ENCODE measurements around the gene KRT23. TPM values are rescaled to one million over a fixed set of nuclear protein-coding genes. Genes with fewer than 3 reads are reported as not detected.

The KRT23 gene
- total RNA-seq, 1 donor from 2014 or later, result 1.1 TPM

DNA sequence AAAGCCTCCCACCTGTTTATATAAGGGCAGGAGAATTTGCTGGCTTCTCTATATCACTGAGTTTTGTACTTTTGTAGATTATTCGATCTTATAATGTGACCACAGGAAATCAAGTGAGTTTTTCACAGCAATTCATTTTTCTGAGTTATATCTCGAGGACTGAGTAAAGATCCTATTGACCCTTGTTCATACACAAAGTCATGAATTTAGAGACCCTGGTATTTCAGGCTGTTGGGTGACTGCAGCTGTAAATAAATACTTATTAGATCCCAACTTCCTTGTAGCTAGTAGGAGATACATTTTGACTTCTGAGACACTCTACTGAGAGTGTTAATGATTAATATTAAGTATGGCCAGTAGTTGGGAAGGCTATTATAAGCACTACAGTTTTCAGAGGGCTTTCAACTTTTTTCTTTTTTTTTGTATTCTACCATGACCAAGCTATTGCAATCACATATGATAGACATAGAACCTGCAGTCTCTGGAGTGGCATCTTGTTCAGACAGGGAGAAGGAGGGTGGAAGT, 49.2 kb downstream of the KRT23 start:
- DNase-seq (no peak), ATAC-seq (no peak)
- no peak for TF ChIP-seq CTCF (IDR thresholded peaks at IDR 0.05)

GRCh38 chr17:40886090-40886489, 51.4 kb downstream of the KRT23 start:
- Histone ChIP-seq H3K27me3 (peaks cover 18% of the 10 kb centered on the region), H3K36me3 (no peaks in the 10 kb centered on the region)
- intact Hi-C loops (cut with DNase I), result no loop called here

More for the DNA sequence above, 49.2 kb downstream of the KRT23 start:
- Histone ChIP-seq H3K4me1 (no peaks in the 10 kb centered on the region), H3K27ac (no peak overlapping the region), H3K4me3 (no peak overlapping the region), H3K9me3 (no peaks in the 10 kb centered on the region), H3K36me3 (no peaks in the 10 kb centered on the region), H3K27me3 (peaks cover 18% of the 10 kb centered on the region)
- intact Hi-C loops (cut with DNase I), result no loop called here

GRCh38 chr17:40884708-40885512, 52.5 kb downstream of the KRT23 start, which contains the start of gene KRT20:
Gene KRT20 (minus strand): TSS chr17:40885242. CDS start chr17:40885185, 57 bp downstream.
- intact Hi-C loops (cut with DNase I), result no loop called here
- Histone ChIP-seq H3K36me3 (no peaks in the 10 kb centered on the region), H3K27me3 (peaks cover 18% of the 10 kb centered on the region), H3K4me3 (no peak within 1 kb of the TSS), H3K9me3 (no peaks in the 10 kb centered on the region), H3K27ac (no peak within 1 kb of the TSS), H3K4me1 (no peaks in the 10 kb centered on the region)
- ATAC-seq (no peak), DNase-seq (no peak)
- no peak for TF ChIP-seq CTCF (IDR thresholded peaks at IDR 0.05)

More at GRCh38 chr17:40886090-40886489, 51.4 kb downstream of the KRT23 start:
- Histone ChIP-seq H3K4me3 (no peak overlapping the region), H3K4me1 (no peaks in the 10 kb centered on the region), H3K27ac (no peak overlapping the region), H3K9me3 (no peaks in the 10 kb centered on the region)
- DNase-seq, result no peak
- ATAC-seq, result no peak
- TF ChIP-seq CTCF (IDR thresholded peaks at IDR 0.05), result no peak

DNA sequence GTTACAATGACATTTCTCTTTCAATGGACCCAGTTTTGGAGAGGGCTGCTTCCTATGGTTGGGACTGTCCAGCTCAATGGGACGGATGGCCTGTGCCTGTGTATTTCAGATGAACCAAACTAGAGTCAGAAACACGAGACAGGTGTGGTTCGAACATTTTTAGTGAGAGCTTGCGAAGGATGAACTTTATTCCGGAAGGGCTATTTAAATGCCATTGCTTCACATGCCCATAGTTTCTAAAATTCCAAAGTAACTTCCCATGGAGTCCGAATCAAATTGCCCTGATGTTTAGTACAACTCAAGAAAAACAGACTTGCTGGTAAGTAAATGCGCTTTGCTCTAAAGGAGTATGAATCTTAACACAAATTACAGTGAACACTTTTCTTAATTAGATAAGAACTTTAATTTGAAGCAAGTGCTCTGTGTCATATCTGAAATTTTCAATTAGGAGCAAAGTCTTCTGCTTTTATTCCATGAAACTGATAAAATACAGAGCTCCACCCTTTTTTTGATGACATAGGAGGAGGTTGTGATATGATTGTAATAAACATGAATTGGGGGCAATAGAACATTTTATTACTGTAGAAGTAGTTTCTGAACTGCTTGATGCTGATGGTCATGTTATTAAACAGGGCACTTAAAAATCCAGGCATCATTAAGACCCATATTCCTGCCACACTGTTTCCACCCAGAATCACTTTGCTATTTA, 53.7 kb downstream of the KRT23 start:
- Histone ChIP-seq H3K36me3 (no peaks in the 10 kb centered on the region), H3K4me1 (no peaks in the 10 kb centered on the region)

GRCh38 chr17:40883031-40883430, 54.4 kb downstream of the KRT23 start:
- Histone ChIP-seq H3K4me3 (no peak overlapping the region), H3K27ac (no peak overlapping the region), H3K36me3 (no peaks in the 10 kb centered on the region), H3K27me3 (peaks cover 10% of the 10 kb centered on the region), H3K4me1 (no peaks in the 10 kb centered on the region), H3K9me3 (no peaks in the 10 kb centered on the region)
- no peak for TF ChIP-seq CTCF (IDR thresholded peaks at IDR 0.05)
- intact Hi-C loops (cut with DNase I), result no loop called here
- DNase-seq (no peak), ATAC-seq (no peak)

More for the DNA sequence above, 53.7 kb downstream of the KRT23 start:
- Histone ChIP-seq H3K9me3 (no peaks in the 10 kb centered on the region), H3K27ac (no peak overlapping the region), H3K4me3 (no peak overlapping the region), H3K27me3 (peaks cover 15% of the 10 kb centered on the region)
- no peak for ATAC-seq
- no peak for TF ChIP-seq CTCF (IDR thresholded peaks at IDR 0.05)
- no peak for DNase-seq
- intact Hi-C loops (cut with DNase I), result no loop called here
